Erythroblast (primary cell): ENCODE data around the gene NR3C1.

ENCODE experiments used
- GATA1 ChIP-seq: IDR thresholded peaks from 2 replicates; pipeline ENCODE4 v1.6.1; 2011; ENCODE audit warnings: low read depth, mild to moderate bottlenecking, control low read depth, low read length, moderate library complexity
- POLR2A ChIP-seq: IDR thresholded peaks from 2 replicates; pipeline ENCODE4 v1.6.1; 2011; ENCODE audit warnings: mild to moderate bottlenecking, low read length

GRCh38 chr5:143254819-143255218 is 148.7 kb downstream of the NR3C1 start:
- TF ChIP-seq POLR2A = no peak
- TF ChIP-seq GATA1 = no peak
